DMS 273 (cell line): Measurements from ENCODE around the gene SH2D4B.
"Not testable (repeated sequence)": the region's sequence is repeated elsewhere in the genome, so short reads cannot be mapped to it uniquely, and the experiment has no call there.

ENCODE experiments used
- DNase-seq: peaks from one replicate; lab custom pipeline; 2025; ENCODE audit not compliant: unreplicated experiment; lab: John Stamatoyannopoulos, UW

The SH2D4B gene

DNA sequence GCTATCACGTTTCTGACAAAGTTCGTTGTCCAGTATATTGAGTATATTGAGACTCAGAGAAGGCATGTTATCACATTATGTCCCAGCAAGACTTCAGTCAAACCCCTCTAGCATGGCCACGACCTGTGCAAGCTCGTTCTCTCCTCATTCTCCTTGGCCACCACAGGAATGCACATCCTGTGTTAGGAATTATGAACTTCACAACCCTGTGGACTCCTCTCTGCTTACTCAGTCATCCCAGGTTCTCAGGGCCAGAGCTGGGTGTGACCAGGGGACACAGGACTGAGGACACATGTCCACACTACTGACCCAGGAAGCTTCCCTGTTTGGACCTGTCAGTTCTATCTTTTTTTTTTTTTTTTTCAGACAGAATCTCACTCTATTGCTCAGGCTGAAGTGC, 4.4 kb downstream of the SH2D4B start:
- DNase-seq: no peak

DNA sequence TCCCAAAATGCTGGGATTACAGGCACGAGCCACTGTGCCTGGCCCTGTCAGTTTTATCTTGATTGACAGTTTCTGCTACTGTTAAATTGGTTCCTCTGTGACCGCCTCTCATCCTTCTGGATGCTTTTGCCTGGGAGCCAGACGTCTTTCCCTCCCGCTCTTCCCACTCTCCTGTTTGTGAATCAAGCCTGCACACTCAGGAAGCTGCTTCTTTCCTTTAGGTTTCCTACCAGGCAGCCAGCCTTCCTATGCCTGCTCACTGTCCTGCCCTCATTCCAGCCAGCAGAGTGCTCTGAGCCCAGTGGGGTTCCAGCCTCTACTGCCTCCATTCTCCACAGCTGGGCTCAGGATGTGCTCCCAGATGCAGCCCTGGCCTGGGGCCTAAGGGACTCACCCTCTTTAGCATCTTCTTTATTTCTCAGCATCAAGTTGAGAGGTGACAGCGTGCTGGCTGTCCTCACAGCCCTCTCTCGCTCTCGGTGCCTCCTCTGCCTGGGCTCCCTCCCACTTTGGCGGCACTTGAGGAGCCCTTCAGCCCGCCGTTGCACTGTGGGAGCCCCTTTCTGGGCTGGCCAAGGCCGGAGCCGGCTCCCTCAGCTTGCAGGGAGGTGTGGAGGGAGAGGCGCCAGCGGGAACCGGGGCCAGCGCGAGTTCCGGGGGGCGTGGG, 5.1 kb downstream of the SH2D4B start:
- no peak for DNase-seq

DNA sequence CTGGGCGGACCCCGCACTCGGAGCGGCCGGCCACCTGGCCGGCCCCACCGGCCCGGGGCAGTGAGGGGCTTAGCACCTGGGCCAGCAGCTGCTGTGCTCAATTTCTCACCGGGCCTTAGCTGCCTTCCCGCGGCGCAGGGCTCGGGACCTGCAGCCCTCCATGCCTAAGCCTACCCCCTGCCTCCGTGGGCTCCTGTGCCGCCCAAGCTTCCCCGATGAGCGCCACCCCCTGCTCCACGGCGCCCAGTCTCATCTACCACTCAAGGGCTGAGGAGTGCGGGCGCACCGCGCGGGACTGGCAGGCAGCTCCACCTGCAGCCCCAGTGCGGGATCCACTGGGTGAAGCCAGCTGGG, 5.6 kb downstream of the SH2D4B start:
- DNase-seq: not testable (repeated sequence)

DNA sequence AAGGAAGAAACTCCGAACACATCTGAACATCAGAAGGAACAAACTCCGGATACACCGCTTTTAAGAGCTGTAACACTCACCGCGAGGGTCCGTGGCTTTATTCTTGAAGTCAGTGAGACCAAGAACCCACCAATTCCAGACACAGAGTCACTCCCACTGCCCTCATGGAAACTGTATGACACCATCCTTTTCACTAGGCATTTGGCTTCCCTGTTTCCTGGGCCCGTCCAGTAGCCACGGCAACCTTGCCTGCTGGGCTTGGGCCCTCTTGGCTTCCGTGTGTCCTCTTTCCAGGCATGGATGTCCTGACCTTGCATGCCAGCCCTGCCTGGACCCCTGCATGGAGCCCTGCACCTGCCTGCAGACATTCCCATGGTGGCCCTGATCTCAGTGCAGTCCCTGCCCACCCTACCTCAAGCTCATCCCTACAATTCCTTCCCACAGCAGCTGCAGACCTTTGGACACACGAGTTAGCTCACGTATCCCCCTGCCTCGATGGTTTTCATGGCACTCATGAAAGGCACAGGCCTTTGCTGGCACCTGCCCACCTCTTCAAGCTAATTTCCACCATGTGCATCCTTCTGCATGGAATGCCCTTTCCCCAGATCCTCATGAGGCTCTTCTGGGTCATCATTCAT, 6.7 kb downstream of the SH2D4B start:
- DNase-seq: no peak

DNA sequence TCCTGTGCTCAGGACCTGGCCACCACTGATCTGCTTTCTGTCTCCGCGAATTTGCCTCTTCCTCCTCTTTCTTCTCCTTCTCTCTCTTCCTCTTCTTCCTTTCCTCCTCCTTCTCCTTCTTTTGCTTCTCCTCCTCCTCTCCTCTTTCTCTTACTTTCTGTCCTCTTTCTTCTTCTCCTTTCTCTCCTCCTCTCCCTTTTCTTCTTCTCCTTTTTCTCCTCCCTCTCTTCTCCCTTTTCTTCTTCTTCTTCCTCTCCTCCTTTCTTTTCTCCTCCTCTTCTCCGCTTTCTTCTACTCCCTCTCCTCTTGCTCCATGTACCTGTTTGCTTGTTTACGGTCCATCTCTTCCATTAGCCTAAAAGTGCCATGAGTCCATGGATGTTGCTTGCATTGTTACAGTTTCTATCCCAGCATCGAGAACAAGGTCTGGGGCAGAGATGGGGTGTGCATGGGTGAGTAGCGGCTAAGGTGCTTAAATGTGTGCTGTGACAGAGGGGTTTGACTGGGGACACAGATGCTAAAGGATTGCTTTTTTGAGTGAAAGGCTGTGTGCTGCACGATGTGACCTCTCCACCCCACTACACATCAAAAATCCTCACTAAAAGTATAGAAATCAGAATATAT, 7.7 kb downstream of the SH2D4B start:
- no peak for DNase-seq

DNA sequence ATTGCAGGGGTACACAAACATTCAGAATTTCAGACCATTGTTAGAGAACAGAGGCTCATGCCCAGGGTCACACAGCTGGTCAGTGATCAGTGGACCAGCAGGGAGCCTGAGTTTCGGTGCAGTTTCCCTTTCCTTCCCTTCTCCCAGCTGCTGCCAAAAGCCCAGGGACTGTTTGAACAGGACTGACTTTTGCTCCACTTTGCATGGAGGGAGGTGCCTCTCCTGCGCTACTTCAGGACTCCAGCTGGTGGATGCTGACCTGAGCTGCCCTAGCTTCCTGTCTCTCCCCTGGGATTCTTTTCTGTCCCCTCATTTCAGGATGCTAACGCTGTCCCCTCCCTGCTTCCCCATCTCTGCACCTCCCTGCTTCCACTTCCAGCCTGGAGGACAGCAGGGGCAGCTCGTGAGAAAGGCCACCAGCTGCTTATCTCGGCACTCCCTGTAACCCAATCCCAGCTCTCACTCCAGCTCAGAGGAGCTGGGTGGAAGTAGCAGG, 14.5 kb downstream of the SH2D4B start:
- DNase-seq: peak; percentile 78

DNA sequence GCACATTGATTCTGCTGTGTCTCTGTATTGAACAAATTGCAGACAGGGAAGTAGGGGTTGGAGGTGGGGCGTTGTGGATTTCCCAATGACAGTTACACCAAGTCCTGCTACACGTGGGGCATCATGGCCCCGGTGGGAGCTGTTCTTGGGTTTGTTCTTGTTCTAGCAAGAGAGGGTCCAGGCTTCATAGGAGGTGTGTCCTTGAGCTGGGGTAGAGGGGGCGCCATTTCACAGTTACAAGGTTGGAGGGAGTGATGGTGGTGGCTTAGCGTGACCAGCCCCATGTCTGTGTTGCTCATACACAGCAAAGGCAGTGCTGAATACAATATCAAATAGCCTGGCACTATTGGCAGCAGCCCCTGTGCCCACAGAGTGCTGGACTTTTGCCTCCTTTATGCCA, 15.7 kb downstream of the SH2D4B start:
- DNase-seq: no peak

DNA sequence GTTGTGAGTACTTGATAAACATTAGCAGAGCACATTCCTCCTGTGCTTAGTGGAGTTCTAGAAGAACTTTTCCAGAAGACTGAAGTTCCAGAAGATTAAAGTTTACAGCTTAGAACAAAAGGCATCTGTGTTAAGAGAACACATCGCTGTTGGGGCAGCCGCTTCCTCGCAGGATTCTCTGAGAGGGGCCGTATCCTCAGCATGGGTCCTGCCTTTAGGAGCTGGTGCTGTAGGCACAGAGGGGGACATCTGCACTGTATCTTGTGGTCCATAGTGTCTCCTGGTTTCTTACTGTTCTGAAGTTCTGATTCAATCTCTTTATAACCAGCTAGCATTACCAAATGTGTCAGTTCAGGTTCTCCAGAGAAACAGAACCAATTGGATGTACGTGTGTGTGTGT, 16.3 kb downstream of the SH2D4B start:
- no peak for DNase-seq

DNA sequence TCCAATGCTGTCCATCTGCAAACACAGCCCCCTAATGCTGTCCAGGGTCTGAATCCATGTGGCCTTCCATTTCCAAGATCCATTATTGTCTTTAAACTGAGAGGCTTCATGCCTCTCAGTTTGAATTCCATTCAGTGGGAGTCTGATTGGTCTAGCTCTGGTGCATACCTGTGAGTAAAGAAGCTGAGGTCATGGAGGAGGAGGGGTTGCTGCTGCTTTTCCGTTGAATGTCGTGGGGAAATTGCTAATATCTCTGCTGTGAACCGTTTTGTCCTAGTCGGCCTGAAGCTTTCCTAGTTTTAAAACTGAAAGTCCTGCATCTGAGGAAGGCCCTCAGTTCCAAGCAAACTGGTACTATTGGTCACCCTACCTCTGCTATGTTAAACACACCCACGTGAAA, 17.7 kb downstream of the SH2D4B start:
- DNase-seq: no peak

DNA sequence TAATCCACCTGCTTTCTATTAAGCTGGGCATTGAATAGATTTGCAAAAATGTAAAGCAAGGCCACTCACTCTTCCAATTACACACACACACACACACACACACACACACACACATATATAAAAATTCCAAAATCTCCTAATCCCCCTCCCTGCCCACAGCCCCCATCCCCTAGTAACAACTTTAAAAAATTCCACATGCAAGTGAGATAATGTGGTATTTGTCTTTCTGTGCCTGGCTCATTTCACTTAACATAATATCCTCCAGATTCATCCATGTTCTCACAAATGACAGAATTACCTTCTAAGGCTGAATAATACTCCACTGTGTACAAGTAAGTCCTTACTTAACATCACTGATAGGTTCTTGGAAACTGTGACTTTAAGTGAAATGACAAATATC, 24.2 kb downstream of the SH2D4B start:
- DNase-seq: no peak

DNA sequence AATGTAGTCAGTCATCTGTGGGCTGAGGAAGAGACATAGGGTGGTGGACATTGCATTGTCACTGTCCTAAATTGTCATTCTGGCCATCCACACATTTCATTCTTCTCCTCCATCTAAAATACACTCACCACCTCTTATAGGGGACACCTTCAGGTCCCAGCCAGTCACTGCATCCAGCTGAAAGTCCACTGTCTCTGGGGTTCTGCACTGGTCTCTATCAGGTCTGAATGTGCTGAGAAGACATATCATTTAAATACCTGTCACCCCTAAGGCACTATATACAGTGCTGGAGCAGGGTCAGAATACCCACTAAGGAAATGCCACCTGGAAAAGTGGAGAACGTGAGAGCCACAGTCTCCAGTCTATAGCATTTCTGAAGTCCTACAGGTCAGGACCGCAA, 29.6 kb downstream of the SH2D4B start:
- no peak for DNase-seq

DNA sequence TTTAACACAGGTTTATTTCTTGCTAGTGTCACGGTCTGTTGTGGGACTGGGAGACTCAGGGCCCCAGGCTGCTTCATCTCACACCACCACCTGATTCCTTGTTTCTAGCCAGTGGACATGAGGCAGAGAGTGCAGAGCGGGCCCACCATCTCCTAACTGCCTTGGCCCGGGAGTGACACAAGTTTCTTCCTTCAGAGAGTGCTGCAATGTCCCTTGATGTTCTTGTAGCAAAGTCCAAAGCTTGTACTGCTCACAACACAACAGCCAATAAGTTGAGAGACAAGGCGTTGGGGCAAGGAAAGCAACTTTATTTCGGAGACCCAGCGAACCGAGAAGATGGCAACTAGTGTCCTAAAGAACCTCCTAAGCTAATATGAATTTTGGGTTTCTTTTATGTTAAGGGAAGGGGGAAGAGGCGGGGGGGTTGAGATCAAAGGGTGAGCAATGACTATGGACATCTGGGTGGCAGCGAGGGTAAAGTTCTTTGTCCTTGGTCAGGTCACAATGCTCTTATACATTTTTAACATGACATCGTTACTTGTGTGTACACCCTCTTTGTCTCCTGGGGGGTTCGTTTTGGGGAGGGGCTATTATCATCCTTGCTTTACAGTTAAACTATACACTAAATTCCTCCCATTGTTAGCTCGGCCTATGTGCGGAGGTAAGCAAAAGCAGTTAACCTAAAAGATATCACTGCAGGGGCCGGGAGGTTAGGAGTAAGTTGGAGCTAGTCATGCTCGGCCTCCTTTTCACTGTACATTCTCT, 31.6 kb downstream of the SH2D4B start:
- no peak for DNase-seq

DNA sequence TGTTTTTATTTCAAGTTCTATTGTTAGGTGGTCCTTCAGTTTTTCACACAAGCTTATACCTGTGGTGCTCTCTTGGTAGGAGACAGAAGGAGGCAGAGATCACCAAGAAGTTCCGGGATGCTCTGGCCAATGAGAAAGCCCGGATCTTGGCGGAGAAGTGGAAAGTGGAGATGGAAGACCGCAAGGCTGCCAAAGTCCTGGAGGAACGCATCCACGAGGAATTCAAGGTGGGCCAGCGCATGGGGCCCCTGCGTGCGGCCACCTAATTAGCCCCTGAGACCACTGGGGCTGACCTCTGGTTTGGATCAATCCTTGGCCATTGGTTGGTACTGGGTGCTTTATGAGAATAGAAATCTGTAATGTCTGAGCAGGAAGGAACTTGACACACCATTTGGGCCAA, 33.6 kb downstream of the SH2D4B start:
- DNase-seq: no peak

DNA sequence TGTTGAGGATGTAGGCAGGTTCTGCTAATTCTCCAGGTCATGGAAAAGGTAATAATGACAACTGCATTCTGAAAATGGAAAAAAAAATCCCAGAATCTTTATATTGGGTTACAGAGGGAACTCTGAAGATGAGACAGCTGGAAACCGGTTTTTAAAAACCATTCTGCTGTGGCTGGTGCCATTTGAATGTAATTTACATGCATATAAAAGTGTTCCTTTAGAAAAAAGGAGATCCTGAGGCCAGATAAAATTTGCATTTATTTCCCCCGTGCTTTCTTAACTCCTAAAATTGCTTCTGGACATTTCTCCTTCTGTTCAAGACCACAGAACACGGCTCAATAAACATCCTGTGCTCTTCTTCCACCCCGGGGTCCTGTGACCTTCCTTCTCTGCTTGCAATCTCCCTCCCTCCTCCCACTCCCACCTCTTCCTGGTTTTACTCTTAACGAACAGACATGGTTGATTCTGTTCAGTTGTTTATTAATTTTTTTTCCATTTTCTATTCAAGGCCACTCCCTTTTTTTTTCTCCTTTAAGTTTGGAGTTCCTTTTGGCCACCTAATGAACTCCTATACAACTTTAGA, 41.6 kb downstream of the SH2D4B start:
- DNase-seq: no peak

DNA sequence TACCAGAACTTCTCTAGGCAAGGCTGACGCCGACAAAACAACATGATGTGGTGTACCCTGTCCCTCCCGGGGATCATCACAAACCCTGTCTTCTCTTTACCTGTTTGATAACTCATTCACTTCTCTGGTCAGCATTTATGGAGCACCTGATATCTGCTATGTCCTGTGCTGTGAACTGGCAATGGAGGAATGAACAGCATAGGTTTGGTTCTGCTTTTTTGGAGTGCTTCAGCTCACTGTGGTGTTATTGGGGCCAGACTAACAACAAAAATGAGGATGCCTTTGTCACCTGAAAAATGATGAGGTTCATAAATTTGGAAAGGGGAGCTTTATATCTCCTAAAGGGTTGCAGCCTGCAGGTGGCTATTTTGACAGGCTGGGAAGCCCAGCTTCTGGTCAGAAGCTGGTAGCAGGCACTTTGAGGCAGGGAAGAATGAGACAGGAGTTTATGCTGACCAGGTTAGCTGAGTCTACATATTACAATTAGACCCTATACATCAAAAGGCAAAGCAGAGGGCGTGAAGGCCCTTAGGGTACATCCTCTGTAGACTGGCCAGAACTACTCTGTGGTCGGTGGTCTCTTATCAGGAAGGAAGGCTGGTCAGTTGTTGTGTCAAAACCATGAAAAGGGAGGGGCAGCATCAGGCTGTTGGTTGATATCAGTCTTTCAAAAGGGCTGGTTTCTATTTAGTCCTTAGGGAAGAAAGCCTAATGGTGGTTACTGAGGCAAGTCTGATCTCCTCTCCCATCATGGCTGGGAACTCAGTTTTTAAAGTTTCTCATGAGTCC, 42.3 kb downstream of the SH2D4B start:
- no peak for DNase-seq

DNA sequence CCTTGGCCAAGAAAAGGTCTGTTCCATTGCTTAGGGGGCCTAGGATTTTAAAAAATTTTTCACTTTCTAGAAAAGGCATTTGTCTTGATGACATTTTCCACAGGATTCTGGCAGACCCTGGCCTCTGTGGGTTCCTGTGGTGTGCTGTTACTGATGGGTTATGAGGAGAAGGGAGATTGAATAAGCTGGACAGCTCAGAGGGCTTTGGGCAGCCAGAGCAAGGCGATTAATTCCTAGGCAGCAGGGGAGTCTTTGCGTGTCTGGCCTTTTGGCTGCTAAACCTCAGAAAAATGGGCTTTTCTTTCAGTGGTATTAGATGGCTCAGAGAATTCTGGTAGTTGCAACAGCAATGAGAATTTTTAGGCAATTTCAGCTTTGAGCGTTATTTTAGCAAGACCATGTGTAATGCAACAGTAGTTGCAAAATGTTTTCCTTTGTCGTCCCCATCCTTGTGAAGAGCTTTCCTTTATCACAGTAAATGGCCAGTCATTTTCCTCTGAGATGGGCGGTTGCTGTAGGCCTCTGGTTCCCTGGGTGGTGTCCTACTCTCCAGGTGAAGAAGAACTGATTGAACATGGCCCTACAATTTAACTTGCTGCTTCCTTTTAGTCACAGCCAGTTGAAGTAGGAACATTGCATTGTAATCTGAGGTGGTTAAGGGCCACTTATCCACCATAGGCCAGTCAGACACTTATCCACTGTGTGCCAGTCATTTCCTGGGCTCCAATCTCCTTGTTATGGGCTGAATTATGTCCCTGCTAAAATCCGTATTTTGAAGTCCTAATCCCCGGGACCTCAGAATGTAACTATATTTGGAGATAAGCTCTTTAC, 43.2 kb downstream of the SH2D4B start:
- no peak for DNase-seq

DNA sequence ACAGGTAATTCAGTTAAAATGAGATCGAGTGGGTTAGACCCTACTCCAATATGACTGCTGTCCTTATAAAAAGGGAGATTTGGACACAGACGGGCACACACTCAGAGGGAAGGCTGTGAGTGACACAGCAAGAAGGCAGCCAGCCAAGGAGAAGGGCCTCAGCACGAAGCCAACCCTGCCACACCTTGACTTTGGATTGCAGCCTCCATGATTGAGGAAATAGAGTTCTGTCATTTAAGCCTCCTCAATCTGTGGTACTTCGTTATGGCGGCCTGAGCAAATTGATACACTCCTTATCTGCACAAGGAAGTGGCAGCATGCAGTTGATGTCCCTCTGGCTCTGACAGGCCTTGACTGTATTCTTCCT, 43.8 kb downstream of the SH2D4B start:
- DNase-seq: no peak

DNA sequence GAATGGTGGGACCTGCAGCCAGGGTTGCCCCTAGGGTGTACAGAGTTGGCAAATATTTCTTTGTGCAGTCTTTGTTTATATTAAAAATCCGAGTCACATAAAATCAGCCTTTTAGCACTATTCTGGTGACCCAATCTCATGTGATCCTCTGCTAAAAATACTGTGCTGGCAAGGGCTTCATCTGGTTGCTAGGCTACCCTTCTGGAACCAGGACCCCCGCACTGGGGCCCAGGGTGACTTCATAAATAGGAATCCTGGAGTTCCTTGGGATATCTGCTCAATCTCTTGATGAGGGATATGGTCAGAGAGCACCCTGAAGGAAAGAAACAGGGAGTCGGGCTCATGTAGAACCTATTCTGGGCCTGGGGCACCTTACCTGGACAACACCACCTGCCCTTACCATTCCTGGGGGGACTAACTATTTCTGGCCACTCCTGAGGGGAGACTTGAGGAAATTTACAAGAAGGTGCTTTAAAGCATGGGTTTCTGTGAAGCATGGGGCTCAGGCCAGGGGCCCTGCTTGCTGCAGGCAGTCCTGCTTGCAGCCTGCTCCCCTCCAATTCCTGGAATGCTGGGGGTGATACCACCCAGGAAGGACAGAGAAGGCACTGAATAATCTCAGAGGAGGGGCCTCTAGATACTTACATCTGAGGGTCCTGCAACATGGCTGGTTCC, 44.7 kb downstream of the SH2D4B start:
- DNase-seq: no peak

DNA sequence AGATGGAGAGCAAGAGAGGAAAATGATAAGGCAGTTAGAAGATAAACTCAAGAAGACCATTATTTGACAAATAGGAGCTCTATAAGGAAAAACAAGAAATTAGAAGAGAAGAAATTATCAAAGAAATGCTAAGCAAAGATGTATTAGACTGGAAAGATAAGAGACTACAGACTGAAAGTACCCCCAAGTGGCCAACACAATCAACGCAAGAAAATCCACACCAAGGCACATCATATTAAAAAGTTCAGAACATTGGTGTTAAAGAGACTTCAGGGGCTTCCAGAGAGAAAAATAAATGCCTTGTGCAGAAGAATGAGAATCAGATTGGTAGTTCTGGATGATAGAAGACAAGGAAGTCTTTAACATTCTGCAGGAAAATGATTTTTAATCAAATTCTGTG, 46.0 kb downstream of the SH2D4B start:
- DNase-seq: no peak
